ENCODE measurements around the gene PIP4P1.

PIP4P1 gene

GRCh38 chr14:20417250-20418186, 43.7 kb downstream of the PIP4P1 start:
- DNase-seq (ENCODE audit: insufficient read length, low spot score) (no peak), FAIRE-seq (no peak)
- TF ChIP-seq, protein P1, sequence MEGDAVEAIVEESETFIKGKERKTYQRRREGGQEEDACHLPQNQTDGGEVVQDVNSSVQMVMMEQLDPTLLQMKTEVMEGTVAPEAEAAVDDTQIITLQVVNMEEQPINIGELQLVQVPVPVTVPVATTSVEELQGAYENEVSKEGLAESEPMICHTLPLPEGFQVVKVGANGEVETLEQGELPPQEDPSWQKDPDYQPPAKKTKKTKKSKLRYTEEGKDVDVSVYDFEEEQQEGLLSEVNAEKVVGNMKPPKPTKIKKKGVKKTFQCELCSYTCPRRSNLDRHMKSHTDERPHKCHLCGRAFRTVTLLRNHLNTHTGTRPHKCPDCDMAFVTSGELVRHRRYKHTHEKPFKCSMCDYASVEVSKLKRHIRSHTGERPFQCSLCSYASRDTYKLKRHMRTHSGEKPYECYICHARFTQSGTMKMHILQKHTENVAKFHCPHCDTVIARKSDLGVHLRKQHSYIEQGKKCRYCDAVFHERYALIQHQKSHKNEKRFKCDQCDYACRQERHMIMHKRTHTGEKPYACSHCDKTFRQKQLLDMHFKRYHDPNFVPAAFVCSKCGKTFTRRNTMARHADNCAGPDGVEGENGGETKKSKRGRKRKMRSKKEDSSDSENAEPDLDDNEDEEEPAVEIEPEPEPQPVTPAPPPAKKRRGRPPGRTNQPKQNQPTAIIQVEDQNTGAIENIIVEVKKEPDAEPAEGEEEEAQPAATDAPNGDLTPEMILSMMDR (IDR thresholded peaks at IDR 0.05; ENCODE audit: insufficient read depth, missing control alignments) = no peak

DNA sequence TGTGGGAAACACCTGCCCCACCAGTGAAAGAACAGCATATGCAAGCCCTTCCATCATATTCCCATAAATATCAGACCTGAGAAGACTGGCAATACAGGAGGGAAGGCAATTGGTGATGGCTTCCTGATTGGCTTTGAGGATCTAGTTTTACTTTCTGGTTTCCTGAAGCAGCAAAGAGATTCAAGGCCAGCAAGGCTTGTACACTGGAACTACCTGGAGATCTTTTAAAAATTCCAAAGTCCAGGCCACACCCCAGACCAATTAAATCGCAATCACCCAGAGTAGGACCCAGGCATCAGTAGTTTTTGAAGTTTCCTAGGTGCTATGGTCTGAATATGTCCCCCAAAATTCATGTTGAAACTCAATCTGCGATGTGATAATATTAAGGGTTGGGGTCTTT, 45.0 kb downstream of the PIP4P1 start:
- FAIRE-seq (no peak), DNase-seq (ENCODE audit: insufficient read length, low spot score) (no peak)
- TF ChIP-seq, protein P1 (IDR thresholded peaks at IDR 0.05; ENCODE audit: insufficient read depth, missing control alignments) = no peak

GRCh38 chr14:20415782-20416206, 45.4 kb downstream of the PIP4P1 start:
- TF ChIP-seq, protein P1 (IDR thresholded peaks at IDR 0.05; ENCODE audit: insufficient read depth, missing control alignments) = peak; percentile 68
- no peak for DNase-seq (ENCODE audit: insufficient read length, low spot score)
- no peak for FAIRE-seq

DNA sequence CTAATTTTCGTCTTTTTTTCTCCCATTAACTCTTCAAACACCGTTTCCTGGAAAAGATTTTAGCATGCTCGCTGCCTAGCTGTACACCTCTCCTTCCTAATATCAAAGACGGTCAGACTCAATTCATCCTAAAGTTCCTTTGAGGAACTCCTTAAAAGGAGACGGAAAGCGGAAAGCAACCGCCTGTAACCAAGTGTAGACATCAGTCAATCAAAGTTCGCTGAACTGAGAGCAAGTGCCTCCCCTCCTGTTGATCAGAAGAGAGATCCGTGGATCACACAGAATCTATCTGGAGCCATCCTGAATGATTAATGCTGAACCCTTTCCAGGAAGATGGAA, 47.5 kb downstream of the PIP4P1 start:
- TF ChIP-seq, protein P1 (IDR thresholded peaks at IDR 0.05; ENCODE audit: insufficient read depth, missing control alignments) = no peak
- DNase-seq (ENCODE audit: insufficient read length, low spot score) = no peak
- FAIRE-seq = no peak

DNA sequence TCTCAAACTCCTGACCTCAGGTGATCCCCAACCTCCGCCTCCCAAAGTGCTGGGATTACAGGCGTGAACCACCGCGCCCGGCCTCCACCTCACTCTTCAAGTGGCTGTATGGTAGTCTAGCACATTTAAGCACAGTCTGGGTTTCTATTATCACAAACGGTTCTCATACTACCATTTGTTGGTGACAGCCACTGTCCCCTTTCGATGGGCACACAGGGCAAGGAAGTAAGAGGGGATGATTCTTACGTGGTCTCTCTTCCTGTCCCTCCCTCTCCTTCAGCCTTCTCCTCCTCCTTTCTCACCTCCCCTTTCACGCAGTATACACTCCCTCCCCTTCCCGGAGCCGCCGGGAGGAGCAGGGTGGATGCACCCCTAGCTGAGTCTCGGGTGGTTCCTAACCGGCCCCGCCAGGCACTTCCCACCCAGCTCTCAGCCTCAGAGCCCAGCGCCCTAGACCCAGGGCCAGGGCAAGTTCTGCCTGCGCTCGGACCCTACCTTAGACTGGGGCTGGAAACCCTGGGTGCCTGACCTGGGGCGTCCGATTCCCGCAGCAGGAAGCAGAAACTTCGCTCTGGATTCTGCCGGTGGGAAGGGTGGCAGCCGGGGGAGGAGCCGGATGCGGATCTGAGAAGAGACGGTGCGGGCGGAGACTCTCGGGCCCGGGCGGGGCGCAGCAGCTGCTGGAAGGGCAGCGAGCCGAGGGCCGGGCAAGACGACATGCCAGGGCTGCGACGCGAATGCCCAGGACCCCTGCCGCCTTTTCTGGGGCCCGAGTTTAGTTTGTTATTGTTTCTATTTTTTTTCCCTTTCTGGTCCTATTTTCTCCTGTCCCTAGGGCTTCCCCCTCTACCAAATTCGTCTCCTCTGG, 48.1 kb downstream of the PIP4P1 start, which contains the start of gene TEP1:
TEP1 (minus strand) TSS at position 626 of the 868 bp plus-strand sequence. CDS start 5,062 bp downstream, outside the sequence.
- no peak for FAIRE-seq
- peak; percentile 50 for DNase-seq (ENCODE audit: insufficient read length, low spot score)
- TF ChIP-seq, protein P1 (IDR thresholded peaks at IDR 0.05; ENCODE audit: insufficient read depth, missing control alignments) = no peak

GRCh38 chr14:20412411-20412810, 48.8 kb downstream of the PIP4P1 start:
- TF ChIP-seq, protein P1 (IDR thresholded peaks at IDR 0.05; ENCODE audit: insufficient read depth, missing control alignments) = no peak
- FAIRE-seq = no peak
- no peak for DNase-seq (ENCODE audit: insufficient read length, low spot score)
